Measurements from ENCODE around the gene CASZ1. TPM values are rescaled to one million over a fixed set of nuclear protein-coding genes. Genes with fewer than 3 reads are reported as not detected.

CASZ1 gene
- total RNA-seq, 1 experiment from 2014 or later: 3.9 TPM

DNA sequence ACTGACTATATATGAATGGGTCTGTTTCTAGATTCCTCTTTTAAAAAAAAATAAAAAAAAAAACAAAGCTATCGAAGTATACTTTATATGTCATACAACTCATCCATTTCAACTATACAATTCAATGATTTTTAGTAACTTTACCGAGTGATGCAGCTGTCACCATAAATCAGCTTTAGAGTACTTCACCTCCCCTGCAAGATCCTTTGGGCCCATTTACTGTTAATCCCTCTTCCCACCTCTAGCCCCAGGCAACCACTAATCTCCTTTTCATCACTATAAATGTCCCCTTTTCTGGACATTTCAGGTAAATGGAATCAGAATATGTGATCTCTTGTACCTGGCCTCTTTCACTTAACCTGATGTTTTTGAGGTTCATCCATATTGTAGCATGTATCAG, 187.8 kb downstream of the CASZ1 start:
- no peak overlapping the region for H2BK120ac ChIP-seq (ENCODE audit: low read depth, low read length, poor library complexity, severe bottlenecking)
- H3K4ac ChIP-seq (ENCODE audit: low read depth, low read length): no peak overlapping the region
- Mint-ChIP-seq H3K36me3 (ENCODE audit: insufficient read depth in 1 of 3, low read depth in 3 of 3) (no peaks in the 10 kb centered on the region; a peak in 1 of 7 replicates), H3K4me1 (peaks cover 14 to 16% of the 10 kb centered on the region in 2 experiments), H3K4me3 (no peak overlapping the region), H3K27me3 (ENCODE audit: low read depth) (no peaks in the 10 kb centered on the region), H3K27ac (no peak overlapping the region), H3K9me3 (no peaks in the 10 kb centered on the region)
- H3K18ac ChIP-seq (ENCODE audit: insufficient read length, low read depth, low read length): no peak overlapping the region
- H3K4me2 ChIP-seq (ENCODE audit: insufficient read depth, insufficient read length, low read length): no peak overlapping the region
- no peak overlapping the region for H2BK15ac ChIP-seq (ENCODE audit: low read depth, low read length)
- no peaks in the 10 kb centered on the region for H3K23me2 ChIP-seq (ENCODE audit: insufficient read length, low read depth, low read length, poor library complexity, severe bottlenecking)
- H3K4me1 ChIP-seq (ENCODE audit: insufficient read depth, low read length): no peaks in the 10 kb centered on the region
- no peak overlapping the region for H2BK20ac ChIP-seq (ENCODE audit: low read depth, low read length, poor library complexity, severe bottlenecking)
- no peak for DNase-seq
- no peak overlapping the region for H3K23ac ChIP-seq (ENCODE audit: insufficient read length, low read depth, low read length)
- no peak overlapping the region for H2AK5ac ChIP-seq (ENCODE audit: insufficient read length, low read length)
- H3K27me3 ChIP-seq (ENCODE audit: insufficient read depth, low read length): no peaks in the 10 kb centered on the region
- WGBS (ENCODE audit: extremely low coverage, insufficient read length, low lambda C conversion rate): no CpG with 5 or more reads among the region's 2 CpGs
- H3K27ac ChIP-seq (ENCODE audit: insufficient read length, low read depth, low read length): no peak overlapping the region
- no peaks in the 10 kb centered on the region for H3K79me2 ChIP-seq (ENCODE audit: insufficient read depth, low read length)
- no peaks in the 10 kb centered on the region for H3K9me3 ChIP-seq (ENCODE audit: control insufficient read depth, low read depth, low read length)
- no peak overlapping the region for H3K9ac ChIP-seq (ENCODE audit: extremely low read depth, insufficient read length, low read length)
- no peak overlapping the region for H4K8ac ChIP-seq (replicated peaks; ENCODE audit: insufficient read length, low read depth, low read length)
- no peak overlapping the region for H3K56ac ChIP-seq (ENCODE audit: insufficient read length, low read depth, low read length)
- no peaks in the 10 kb centered on the region for H3K79me1 ChIP-seq (ENCODE audit: insufficient read depth, low read depth, low read length, poor library complexity, severe bottlenecking)
- no peak overlapping the region for H3K14ac ChIP-seq (ENCODE audit: insufficient read depth, low read length)
- no peak overlapping the region for H4K5ac ChIP-seq (ENCODE audit: insufficient read length, low read depth, low read length)
- TF ChIP-seq CTCF (conservative IDR thresholded peaks at IDR 0.05): no peak
- H2BK12ac ChIP-seq (ENCODE audit: insufficient read length, low read depth, low read length): no peak overlapping the region
- no peak overlapping the region for H2AFZ ChIP-seq (ENCODE audit: low read length)
- H4K20me1 ChIP-seq (ENCODE audit: control insufficient read depth, insufficient read depth, insufficient read length): peaks cover 2% of the 10 kb centered on the region
- no peak overlapping the region for H4K91ac ChIP-seq (ENCODE audit: insufficient read length, low read depth, low read length)
- no peak overlapping the region for H2BK5ac ChIP-seq (ENCODE audit: insufficient read length, low read length)
- no peak overlapping the region for H3T11ph ChIP-seq (ENCODE audit: low read length)

All from H9 (cell line).